GM21381 (cell line): Measurements from ENCODE around the gene DNAJC5G.

Experiments used
- ATAC-seq: cut with Tn5 transposase; IDR thresholded peaks from one replicate; pipeline ENCODE4 v1.9.1; 2021; ENCODE audit warnings: mild to moderate bottlenecking, moderate library complexity; ENCODE audit not compliant: unreplicated experiment

The DNAJC5G gene, protein sequence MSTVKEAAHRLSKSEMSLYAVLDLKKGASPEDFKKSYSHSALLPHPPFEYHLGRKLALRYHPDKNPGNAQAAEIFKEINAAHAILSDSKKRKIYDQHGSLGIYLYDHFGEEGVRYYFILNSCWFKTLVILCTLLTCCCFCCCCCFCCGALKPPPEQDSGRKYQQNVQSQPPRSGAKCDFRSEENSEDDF

DNA sequence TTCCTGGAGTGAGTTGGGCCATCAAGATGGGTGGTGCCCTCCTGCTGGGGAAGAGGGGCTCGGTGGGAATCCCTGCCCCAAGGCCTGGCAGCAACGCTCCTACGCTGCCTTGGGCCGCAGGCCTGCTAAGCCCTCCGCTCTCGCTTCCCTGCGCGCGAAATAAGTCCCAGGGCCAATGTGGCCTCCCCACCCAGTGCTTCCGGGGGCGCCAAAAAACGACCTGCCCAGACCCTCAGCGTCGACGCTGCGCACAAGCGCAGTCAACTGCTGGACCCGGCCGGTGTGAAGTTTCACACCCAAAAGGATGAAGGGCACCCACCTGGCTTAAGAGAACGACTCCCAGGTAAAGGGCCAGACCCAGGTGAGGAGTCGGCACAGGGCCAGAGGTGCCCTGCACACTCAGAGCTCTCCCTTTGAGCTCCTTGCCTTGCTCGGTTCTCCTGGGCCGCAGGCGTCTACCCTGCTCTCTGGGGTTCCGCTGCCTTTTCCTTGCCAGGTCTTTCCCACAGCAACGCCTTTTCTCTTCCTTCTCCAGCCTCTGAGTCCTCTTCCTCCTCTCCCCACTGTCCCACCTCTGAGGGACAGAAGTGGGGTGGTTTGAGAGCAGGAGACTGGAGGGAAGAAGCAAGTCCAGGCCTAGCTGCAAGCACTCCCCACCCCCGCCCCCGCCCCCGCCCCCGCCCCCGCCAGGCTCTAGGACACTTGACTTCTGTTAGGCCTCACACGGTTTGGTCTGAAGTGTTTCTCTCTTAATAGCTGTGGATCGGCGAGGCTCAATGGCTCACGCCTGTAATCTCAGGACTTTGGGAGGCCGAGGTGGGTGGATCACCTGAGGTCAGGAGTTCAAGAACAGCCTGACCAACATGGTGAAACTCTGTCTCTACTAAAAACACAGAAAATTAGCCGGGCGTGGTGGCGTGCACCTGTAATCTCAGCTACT lies at the start of gene DNAJC5G:
Gene DNAJC5G, plus strand, starts transcription at position 223 of the 940 bp plus-strand sequence. CDS start 1,296 bp downstream, outside the sequence.
- ATAC-seq: no peak

DNA sequence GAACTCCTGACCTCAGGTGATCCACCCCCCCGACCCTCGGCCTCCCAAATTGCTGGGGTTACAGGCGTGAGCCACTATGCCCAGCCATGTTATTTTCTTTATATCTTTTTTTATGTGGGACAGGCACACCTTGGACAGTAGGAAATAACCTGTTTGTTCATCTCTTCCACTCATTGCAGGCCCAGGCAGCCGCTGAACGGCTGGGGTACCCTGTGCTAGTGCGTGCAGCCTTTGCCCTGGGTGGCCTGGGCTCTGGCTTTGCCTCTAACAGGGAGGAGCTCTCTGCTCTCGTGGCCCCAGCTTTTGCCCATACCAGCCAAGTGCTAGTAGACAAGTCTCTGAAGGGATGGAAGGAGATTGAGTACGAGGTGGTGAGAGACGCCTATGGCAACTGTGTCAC lies 49.7 kb upstream of the DNAJC5G start:
- no peak for ATAC-seq

DNA sequence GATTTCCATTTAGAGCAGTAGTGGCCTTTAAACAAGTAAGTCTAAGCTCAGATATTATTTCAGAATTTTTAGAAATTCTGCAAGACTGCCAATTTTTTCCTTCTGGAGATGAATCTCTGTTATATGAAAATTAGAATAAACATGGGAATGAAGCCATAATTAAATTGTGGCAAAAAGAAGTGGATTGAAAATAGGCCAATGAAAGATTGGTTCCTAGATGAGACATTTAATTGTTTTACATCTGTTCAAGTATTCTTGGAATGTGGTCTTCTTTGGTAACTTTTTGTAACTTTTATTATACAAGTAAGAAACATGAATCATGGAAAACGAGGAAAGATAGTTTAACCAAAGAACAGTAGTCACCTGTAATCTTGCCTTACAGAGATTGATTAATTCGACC lies 47.7 kb upstream of the DNAJC5G start:
- ATAC-seq: no peak

DNA sequence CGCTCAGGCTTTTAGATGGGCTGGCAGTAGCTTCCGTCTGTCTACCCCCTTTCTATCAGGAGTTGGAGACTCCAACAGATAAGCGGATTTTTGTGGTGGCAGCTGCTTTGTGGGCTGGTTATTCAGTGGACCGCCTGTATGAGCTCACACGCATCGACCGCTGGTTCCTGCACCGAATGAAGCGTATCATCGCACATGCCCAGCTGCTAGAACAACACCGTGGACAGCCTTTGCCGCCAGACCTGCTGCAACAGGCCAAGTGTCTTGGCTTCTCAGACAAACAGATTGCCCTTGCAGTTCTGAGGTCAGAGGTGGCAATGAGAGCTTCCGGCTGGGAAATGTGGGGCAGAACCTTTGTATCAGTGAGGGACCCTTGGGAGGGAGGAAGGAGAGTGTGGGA lies 43.3 kb upstream of the DNAJC5G start:
- no peak for ATAC-seq

DNA sequence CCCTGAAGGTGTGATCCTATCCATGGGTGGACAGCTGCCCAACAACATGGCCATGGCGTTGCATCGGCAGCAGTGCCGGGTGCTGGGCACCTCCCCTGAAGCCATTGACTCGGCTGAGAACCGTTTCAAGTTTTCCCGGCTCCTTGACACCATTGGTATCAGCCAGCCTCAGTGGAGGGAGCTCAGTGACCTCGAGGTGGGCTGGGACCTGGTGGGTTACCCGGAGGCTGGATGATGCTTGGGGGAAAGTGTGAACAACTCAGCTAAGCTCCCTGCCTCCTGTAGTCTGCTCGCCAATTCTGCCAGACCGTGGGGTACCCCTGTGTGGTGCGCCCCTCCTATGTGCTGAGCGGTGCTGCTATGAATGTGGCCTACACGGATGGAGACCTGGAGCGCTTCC lies 41.9 kb upstream of the DNAJC5G start:
- no peak for ATAC-seq

DNA sequence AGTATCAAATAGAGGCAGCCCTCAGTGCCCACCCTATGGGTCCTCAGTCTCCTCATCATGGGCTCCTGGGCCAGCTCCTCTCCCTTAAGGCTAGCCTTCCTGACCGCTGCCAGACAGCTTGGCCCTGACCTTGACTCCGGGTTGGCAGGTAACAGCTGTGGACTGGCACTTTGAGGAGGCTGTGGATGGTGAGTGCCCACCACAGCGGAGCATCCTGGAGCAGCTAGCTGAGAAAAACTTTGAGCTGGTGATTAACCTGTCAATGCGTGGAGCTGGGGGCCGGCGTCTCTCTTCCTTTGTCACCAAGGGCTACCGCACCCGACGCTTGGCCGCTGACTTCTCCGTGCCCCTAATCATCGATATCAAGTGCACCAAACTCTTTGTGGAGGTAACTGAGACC lies 39.1 kb upstream of the DNAJC5G start:
- ATAC-seq: no peak

DNA sequence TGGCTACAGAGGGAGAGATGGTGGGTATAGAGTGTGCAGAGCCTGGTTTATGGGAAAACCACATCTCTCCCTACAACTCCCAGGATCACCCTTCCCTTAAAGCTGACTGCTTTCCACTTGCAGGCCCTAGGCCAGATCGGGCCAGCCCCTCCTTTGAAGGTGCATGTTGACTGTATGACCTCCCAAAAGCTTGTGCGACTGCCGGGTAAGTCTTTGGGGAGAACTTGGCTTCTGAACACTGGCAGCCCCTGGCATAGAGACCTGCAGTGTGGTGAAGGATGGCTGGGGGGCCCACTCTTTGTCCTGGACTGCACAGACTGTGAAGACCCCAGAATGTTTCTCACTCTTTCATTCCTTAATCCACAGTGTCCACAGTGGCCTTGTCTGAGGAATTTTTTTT lies 38.6 kb upstream of the DNAJC5G start:
- no peak for ATAC-seq

DNA sequence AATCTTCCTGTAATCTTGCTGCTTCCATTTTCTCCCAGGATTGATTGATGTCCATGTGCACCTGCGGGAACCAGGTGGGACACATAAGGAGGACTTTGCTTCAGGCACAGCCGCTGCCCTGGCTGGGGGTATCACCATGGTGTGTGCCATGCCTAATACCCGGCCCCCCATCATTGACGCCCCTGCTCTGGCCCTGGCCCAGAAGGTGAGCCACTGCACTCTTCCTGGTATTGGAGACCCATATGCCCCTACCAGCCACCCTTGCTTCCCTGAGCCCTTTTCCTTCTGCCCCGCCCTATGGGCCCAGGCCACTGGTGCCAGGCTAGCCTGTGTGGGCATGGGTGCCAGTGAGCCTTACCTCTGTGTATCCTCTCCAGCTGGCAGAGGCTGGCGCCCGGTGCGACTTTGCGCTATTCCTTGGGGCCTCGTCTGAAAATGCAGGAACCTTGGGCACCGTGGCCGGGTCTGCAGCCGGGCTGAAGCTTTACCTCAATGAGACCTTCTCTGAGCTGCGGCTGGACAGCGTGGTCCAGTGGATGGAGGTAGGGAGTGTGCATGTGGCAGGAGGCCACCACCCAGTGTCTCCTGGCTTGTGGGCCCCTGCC lies 37.8 kb upstream of the DNAJC5G start:
- ATAC-seq: no peak

DNA sequence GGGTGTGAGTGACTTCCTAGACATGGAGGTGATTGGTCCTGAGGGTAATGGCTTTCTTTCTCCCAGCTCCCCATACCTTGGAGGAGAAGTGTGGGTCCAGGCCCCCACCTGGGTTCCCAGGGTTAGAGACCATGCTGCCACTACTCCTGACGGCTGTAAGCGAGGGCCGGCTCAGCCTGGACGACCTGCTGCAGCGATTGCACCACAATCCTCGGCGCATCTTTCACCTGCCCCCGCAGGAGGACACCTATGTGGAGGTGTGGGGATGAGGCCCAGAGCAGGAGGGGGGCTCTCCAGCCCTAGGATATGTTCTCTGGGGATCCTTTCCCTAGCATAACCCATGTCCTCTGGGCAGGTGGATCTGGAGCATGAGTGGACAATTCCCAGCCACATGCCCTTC lies 36.3 kb upstream of the DNAJC5G start:
- ATAC-seq: no peak

DNA sequence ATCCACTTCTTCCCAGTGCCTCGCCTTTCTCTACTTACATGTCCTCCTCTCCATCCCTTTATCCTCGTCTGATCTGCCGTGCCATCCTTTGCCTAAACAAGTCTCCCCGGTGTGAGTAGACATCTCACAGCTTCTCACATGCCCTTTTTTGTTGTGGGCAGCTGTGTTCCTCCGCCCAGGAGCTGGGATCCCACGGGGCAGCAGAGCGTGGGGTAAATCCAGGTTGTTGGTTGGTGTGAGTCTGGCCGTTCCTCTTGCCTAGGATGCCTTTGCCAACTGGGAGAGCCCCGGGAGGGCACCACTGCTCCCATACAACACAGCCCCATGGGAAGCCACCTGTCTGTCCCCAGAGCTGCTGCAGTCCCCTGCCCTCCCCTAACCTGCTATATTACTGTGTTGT lies 34.8 kb upstream of the DNAJC5G start:
- ATAC-seq: no peak

DNA sequence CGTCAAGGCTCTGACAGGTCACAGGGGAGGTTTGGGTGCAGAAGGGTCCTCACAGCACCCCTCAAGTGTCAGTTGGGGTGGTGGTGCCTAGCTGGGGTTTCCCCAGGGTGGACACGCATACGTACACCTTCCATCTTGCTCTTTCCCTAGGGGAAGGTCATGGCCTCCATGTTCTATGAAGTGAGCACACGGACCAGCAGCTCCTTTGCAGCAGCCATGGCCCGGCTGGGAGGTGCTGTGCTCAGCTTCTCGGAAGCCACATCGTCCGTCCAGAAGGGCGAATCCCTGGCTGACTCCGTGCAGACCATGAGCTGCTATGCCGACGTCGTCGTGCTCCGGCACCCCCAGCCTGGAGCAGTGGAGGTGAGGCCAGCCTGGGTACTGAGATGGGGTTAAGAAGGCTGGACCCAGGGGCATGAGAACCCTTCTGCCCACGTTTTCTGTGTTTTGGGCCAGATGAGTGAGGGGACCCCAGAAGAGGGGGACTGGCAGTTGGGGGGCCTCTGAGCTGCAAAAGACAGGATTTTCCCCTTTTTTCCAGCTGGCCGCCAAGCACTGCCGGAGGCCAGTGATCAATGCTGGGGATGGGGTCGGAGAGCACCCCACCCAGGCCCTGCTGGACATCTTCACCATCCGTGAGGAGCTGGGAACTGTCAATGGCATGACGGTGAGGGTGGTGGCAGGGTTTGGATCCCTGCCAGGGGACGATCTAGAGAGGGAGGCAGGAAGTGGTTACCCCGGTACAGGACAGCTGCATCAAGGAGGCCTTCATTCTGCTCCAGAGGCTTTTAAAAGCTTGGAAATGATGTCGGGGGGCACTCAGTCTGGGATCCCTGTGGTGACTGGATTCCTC lies 33.2 kb upstream of the DNAJC5G start:
- ATAC-seq: no peak

DNA sequence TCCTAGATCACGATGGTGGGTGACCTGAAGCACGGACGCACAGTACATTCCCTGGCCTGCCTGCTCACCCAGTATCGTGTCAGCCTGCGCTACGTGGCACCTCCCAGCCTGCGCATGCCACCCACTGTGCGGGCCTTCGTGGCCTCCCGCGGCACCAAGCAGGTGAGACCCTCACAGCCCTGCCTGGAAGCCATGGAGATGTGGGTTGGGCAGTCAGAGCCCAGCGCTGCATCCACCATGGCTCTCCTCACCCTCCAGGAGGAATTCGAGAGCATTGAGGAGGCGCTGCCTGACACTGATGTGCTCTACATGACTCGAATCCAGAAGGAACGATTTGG lies 32.6 kb upstream of the DNAJC5G start:
- ATAC-seq: no peak

DNA sequence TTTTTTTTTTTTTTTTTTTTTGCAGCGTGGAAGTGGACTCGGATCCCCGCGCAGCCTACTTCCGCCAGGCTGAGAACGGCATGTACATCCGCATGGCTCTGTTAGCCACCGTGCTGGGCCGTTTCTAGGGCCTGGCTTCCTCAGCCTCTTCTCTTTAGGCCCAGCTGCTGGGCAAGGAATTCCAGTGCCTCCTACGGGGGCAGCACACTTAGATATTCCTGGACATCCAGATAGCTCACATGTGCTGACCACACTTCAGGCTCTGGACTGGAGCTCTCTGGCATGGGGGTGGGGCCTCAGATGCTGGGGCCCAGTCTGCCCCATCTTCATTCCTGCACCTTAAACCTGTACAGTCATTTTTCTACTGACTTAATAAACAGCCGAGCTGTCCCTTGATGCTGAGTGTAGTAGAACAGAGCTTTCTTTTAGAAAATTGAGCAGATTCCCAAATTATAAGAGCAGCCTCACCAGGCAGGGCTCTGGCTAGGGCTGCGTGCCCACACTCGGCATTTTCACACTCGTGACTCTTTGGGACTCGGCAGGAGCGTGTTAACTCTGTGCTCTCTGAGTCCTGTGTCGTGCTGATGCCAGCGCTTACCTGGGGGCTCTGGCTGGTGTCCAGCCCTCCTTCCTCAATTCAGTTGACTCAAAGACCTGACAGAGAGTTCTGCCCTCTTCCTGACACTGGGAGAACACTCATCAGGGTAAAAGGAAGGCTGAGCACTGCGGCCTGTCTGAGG lies 31.7 kb upstream of the DNAJC5G start:
- no peak for ATAC-seq

DNA sequence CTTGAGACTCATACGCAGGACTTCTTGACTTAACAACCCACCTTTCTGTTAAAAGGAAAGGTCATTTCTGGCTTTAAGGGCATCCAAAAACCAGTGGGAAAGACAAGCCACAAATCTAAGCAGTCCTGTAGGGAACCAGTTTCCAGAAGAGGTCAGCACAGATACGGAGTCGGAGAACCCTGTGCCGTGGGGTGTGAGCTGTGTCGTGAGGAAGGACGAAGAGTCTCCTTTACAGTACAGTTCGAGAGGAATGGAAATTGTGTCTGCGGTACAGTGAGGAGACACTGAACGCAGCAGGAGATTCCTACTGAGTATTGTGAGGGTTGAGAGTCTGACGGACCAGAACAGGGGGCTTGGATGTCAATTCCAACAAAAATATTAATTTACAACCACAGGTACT lies 30.1 kb upstream of the DNAJC5G start:
- ATAC-seq: no peak

DNA sequence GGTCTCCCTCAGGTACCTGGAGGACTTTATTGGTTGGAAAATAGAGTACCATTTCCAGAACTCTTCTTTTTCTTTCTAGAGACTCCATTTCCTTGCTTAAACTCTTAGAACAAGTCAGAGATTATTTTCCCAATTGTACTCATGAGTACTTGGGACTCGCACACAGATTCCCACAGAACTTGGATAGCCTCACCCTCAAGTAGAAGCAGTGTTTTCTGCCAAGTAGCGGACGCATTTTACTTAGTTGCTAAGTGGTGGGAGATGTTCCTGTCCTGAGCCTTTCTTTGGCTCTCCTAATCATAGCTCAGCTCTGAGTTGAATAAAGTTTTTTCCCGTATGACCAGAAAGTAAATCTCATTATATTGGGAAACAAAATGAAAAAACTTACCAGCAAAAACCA lies 29.6 kb upstream of the DNAJC5G start:
- ATAC-seq: no peak

DNA sequence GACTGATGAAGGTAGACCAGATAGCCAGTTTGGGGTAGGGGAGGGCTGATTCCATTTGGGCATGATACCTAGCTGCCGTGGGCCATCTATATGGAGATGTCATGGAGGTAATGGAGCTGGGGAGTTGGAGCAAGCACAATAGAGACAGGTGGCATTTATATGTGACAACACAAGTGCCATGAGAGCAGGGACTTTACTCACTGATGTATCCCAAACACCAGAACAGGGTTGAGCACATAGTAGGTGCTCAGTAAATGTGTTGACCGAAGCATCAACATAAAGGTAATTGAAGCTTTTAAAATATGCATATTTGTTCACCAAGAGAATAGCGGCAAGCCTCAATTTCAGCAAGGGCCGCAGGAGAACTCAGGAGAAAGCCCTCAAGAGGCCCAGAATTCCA lies 27.3 kb upstream of the DNAJC5G start:
- ATAC-seq: no peak

DNA sequence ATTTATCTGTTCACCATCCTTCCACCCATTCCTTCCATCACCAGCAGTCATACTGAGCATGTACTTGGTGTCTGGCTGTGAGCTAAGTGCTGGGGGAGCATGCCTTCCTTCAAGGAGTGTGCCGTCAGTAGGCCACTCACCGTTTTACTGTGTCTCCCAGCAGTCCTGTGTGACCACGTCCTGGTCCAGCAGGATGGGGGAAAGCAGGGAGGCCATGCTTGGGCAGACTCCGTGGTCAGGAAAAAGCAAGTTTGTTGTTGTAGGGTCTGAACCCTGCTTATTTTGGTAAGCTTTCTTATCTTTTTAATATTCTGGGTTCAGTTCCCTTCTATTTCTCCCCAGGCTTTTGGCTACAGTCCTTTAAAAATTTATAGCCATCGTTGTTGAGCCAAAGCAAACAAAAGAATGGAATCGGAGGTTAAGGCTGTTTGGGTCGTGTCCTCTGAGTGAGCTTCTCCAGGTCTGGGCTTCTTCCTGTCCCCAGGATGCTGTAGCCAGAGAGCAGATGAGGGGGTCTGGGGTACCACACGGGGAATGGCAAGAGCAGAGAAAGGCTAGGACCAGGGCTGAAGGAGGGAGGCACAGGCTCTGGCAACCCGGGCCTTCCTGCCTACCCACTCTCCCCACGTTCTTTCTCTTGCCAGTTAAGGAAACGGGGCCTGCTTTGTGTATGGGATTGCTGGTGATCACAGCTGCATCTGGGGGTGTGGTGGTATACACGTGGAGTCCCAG lies 25.9 kb upstream of the DNAJC5G start:
- ATAC-seq: no peak

DNA sequence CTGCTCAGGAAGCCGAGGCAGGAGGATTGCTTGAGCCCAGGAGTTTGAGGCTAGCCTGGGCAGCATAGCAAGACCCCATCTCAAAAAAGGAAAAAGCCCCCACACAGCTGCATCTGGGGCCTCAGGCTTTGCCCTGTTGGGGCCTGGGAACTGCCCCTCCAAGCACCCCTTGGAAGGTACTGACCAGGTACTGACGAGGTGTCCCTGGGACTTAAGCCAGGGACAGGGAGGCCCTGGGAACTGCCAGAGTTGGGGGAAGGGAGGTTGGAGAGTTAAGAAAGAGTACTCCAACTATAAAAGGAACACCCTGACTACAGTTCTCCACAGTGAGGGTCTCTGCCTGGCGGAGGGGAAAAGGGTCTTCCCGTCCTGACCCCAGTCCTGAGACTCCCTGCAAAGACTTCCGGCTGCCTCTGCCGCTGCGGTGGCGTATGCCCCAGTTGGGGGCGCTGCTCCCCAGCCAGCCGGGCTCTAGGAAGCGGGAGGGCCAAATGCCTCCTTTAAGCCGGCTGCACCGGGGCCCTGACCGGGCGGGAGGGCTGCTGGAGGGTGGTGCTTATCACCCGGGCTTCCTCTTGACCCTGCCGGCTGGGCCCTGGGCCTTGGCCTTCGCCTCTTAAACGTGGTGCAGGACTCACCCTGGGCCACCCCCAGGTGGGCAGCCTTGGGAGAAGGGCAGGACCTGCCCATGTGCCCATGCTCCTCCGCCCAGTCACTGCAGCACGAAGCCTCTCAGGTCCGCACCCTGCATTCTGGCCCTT lies 25.2 kb upstream of the DNAJC5G start:
- no peak for ATAC-seq
